Stimulated activated CD8-positive, alpha-beta memory T cell treated with anti-CD3 and anti-CD28 coated beads, Interleukin-7, amount 100 ng/mL, for 1 hour (primary cell): ENCODE results near the gene THRB.

ENCODE experiments used
- DNase-seq, 2 donors: peaks; one replicate each; pipeline ENCODE4 v3.0.0-alpha.2; 2020; ENCODE audit warnings: low read depth in 2 of 2

Gene THRB

DNA sequence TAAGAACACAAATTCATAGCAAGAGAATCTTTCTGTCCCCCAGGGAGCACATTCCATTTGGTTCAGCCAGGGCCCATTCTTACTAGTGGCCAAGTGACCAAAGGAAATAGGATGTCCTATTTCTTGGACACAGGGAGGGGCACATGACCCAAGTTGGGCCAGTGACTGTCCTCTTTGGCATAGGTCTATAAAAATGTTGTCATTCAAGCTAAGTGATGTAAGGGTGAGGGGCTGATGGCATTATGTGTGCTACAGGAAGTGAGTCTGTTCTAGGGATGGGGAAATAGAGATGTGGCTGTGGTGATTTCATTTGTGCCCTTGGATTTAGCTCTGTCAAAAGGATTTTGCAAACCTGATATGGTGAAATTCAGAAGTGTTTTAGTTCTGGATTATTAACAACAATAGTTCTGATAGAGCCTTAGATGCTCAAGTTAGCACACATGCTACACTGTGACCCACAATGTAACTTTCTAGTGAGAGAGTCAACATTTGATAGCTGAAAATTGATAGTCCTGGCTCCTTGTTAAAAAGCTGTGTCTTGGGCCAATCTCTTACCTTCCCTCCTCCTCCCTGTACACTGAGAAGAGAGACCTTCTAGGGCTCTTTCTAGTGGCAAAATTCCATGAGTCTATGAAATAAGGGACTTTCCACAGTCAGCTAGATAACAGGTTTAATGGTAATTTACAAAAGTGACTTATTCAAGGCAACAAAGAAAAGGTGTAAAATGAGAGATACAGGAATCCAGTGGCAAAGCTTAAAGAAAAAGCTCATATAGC lies 117.2 kb downstream of the THRB start:
- DNase-seq, result no peak

GRCh38 chr3:24375947-24376384 lies 118.7 kb downstream of the THRB start:
- no peak for DNase-seq

GRCh38 chr3:24374801-24375200 lies 119.8 kb downstream of the THRB start:
- no peak for DNase-seq

GRCh38 chr3:24373198-24373959 lies 121.3 kb downstream of the THRB start:
- no peak for DNase-seq

DNA sequence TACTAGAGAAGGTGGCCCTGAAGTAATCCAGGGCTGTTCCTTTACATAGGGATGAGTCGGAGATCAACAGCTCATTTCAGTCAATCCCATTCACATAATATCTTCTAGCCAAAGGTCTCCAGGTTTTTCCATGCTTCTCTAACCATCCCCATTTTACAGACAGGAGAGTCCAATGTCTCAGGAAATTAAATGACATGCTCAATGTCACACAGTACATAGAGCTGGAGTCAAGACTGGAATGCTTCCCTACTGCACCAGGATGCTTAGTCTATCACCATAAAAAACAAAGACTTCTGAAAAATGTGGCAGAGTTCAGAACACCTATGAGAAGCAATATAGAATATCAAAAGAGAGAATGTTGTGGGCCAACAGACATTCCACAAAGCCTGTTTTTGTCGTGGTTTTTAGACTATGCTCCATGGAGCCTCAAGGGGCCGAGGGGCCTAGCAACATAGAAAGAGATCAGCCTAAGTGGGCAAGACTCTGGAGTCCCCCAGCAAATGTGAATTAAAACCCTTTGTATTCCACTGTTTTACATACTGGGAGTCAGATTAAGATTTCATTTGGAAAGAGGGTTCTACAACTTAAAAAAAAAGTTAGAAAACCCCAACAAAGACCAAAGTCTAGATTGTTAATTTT lies 122.0 kb downstream of the THRB start:
- no peak for DNase-seq

GRCh38 chr3:24370352-24371090 lies 124.1 kb downstream of the THRB start:
- DNase-seq, result no peak

DNA sequence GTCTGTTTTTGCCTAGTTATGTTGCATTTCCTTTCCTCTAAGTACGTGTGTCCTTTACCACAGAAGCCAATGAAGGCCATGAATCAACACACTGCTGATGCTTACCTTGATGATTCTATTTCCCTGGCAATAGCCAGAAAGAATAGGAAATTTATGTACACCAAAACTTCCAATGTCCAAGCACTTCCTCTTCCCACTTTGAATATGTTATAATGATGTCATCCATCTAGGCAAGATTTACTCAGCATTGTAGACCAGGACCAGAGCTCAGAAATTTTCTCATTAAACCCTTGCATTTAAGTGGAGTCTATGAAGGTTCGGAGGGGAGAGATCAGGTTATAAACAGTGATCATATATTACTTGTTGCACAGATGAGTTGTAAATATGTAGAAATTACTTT lies 126.0 kb downstream of the THRB start:
- no peak for DNase-seq

DNA sequence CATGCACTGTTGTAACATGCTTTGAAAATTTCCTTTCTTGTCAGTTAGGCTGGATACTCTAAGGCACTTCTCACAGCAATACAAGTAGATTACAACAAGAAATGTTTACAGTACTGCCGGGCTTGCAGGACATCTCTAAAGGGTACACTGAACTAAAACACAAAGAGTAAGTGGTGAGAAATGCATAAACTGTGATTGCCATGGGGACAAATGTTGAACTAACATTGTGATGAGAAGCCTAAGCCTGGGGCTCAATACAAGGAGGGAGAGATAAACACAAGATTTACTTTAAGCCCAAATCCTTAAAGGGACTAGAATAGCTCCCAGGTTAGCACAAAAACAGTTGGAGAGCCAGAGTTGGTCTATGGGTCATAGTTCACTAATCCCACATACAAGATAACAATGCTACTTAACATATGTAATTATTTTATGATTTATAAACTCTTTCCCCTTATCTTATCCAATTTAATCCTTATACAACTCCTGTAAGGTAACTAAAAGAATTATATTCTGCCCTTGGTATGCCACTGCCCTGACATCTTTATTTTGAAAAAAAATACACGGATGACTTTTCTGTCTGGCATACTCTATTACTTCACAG lies 126.9 kb downstream of the THRB start:
- no peak for DNase-seq

GRCh38 chr3:24367216-24367615 lies 127.4 kb downstream of the THRB start:
- no peak for DNase-seq

- no peak for DNase-seq
These were observed 129.5 kb downstream of the THRB start for GRCh38 chr3:24365168-24365567.

DNA sequence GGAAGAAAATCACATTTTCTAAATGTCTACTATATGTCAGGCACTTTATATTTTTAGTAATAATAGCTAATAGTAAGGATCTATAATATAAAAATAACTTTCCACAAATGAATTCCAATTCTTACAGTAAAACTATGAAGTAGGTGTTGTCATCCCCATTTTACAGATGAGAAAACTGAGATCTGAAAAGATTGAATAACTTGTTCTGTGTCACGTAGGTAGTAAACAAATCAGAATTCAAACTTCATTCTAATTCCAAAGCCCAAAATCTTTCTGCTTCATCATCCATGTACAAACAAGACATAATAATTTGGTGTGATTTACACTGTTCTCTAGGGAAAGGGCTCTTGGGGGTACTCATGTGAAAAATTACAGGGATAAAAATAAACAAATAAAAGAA lies 130.3 kb downstream of the THRB start:
- no peak for DNase-seq

GRCh38 chr3:24363242-24363641 lies 131.4 kb downstream of the THRB start:
- DNase-seq, result no peak

DNA sequence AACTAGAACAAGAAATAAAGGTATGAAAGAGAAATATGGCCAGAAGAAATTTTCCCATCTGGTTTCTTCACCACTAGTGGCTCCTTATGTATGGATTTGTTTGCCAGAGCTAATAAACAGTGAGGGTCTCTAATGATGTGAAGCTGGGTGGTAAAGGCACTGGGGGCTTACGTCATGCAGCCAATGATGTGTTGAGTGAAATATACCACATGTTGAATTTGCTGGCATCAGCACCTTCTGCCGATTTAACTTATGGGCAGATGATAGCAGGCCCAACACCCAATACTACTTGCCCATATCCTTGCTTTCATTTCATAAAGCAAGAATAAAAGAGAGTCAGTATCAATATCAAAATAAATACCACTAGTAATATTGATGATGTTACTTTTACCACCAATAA lies 133.0 kb downstream of the THRB start:
- DNase-seq, result no peak

DNA sequence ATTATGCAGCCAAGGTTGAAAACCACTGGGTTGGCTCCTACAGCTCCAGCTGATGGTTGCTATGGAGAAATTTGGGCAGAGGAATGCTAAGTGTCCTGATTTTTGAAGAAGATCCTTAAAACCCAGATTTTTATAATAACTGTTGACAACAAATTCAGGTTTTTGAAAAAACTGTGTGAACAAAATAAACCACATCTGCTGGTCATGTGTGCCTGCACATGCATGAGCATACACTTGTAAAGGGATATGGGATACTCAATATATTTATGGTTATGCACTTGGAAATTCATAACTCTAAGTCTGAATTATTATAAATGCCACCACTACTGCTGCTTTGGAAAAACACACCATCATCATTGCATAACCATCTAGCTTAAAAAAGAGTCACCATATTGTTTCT lies 133.7 kb downstream of the THRB start:
- DNase-seq, result no peak

DNA sequence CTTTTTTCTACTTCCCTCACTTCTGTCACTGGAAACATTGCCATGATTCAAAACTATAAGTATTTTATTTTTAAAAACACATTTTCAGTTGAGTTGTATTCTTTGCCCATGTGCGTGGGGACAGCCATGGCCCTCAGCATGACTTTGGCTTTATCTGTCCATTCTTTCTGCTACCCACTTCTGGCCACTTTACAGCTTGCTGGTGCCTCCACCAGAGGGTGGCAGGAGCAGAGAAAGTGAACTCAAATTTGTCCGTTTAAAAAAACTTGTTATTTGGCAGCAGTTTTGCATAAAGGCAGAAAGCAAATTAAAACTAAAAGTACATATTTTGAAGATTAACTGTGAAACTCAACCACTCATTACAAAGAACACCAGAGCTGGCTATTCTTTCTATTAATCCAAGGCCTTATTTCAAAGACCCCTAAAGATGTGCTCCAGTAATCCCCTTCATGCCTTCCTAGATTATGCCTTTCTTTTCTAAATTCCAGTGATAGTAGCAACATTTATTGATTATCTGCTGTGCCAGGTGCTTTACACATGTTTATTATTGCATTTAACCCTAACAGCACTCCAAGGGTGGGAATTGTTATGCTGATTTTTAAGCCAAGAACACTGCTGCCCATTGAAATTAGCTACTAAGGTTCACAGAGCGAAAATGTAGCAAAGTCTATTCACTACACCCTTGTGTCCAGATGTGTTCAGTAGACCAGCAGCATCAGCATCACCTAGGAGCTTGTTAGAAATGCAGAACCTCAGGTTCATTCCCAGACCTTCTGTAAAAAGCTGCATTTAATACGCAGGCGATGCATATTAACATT lies 134.8 kb downstream of the THRB start:
- no peak for DNase-seq

- no peak for DNase-seq
These were observed 135.5 kb downstream of the THRB start for GRCh38 chr3:24359102-24359501.

- DNase-seq, result no peak
These were observed 137.0 kb downstream of the THRB start for GRCh38 chr3:24357635-24358034.

DNA sequence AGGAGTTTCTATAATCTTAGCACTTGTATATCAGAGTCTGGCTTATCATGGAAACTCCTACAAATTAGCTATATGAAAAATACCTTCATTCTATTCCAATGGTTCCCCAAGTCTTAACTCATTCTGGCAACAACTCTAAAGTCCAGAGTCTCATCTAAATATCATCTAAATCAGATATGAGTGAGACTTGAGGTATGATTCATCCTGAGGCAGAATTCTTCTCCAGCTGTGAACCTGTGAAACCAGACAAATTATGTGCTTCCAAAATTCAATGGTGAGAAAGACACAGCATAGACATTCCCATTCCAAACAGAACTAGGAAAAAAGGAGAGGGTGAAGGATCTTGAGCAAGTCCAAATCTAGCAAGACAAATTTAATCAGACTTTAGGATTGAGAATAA lies 138.8 kb downstream of the THRB start:
- DNase-seq, result no peak

- DNase-seq, result no peak
These were observed 140.4 kb downstream of the THRB start for GRCh38 chr3:24354230-24354629.

DNA sequence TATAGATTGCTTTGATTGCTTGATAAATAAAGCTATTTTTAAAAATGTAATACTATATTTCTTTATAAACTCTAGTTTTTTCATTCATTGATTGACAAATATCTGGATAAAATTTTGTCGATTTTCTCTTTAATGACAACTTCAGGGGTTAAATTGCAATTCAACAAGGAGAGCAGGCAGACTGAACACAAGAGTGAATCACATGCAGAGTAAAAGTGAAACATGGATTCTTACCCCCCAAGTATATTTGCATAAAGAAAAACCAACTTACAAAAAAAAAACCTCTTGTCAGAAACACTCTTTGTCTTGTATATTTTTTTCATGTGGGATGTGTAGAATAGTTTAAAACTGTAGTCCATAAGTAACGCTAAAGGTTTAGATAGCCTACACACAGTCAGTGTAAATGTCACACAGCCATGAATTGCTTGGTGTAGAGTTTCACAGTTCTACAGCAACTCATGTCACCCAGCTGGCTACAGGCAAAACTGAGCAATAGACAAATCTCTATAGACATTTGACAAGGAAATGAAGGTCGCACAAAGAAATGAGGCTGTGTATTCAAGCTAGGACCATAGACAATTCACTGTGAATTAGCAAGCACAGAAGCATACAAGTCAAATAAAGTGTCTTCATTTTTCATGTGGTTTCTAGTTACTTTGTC lies 141.6 kb downstream of the THRB start:
- DNase-seq, result no peak
